ENCODE measurements around the gene MIDN.
"Not testable (repeated sequence)": the region's sequence is repeated elsewhere in the genome, so short reads cannot be mapped to it uniquely, and the experiment has no call there.

The MIDN gene

DNA sequence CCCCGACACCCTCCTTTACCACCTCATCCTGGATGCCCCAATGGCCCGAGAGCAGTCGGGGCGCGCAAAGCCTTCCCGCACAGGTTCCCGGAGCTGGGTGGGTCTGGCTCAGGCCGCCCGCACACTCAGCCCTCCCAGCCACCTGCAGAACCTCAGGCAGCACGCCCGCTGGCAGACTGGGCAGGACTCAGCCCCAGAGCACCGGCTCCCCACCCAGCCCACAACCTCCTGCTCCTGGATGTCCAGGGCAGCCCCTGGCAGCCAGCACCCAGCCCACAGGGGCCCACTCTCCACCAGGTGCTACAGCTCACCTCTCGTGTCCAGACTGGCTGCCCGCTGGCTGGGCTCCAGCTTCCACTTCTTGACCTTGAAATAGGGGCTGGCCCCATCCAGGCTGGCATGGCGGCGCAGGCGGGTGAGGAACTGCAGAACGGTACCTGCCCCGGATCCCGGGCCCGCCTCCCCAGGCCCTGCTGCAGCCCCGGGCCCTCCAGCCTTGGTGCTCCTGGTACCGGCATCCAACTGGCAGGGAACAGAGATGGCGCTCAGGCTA lies 15.2 kb upstream of the MIDN start:
- DNase-seq: no peak

DNA sequence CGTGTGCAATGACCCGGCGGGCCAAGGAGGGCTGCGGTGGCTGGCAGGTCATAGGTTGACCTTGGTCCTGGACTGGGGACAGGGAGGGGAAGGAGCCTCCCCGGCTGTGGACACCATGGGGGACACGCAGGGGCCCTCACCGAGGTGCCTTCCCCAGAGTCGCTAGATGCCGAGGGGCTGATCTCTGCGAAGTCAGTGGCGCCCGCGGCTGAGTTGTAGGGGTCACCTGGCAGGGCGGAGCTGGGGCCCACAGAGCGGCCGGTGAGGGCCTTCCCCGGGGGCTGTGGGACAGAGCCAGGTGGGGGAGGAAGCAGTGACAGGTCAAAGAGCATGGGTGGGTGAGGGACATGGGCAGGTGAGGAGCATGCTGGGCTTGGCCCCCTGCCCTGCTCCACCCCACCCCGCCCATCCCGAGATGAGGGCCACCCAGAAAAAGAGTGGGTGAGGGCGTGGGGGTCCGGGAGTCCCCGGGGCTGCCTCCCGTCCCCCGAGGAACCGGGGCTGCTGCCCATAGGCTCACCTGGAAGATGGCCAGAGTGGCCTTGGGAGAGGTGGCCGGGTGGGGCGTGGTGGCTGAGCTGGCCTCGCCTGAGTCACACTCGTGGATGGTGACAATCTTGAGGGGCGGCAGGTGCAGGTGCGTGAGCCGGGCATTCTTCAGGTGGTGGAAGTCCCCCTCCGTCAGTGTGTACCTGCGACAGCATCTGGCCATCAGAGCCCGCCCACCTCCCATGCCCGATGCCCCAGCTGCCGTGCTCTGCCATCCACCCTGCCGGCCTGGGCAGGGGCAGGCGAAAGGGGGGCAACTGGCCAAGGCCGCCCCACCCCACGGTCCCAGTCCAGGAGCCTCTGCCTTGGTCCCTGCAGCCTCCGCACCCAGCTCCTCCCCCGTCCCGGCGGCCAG lies 14.1 kb upstream of the MIDN start:
- no peak for DNase-seq

DNA sequence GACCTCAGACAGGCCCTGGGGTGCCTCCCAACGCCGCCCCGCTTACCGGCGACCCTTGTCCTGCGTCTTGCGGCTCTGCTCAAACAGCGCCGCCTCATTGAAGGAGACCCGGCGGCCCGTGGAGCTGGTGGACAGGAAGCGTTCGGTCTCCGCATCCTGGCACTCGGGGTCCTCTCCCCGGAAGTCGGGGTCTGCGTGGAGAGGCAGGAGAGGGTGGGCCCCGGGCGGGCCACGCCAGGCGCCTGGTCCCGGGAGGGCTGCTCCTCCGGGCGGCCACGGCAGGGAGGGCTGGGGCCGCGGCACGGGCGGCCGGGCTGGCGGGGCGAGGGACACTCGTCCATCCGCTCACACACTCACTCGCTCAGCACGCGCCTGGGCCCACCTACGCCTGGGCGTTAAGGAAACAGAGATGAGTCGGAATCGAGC lies 13.4 kb upstream of the MIDN start:
- DNase-seq: no peak

DNA sequence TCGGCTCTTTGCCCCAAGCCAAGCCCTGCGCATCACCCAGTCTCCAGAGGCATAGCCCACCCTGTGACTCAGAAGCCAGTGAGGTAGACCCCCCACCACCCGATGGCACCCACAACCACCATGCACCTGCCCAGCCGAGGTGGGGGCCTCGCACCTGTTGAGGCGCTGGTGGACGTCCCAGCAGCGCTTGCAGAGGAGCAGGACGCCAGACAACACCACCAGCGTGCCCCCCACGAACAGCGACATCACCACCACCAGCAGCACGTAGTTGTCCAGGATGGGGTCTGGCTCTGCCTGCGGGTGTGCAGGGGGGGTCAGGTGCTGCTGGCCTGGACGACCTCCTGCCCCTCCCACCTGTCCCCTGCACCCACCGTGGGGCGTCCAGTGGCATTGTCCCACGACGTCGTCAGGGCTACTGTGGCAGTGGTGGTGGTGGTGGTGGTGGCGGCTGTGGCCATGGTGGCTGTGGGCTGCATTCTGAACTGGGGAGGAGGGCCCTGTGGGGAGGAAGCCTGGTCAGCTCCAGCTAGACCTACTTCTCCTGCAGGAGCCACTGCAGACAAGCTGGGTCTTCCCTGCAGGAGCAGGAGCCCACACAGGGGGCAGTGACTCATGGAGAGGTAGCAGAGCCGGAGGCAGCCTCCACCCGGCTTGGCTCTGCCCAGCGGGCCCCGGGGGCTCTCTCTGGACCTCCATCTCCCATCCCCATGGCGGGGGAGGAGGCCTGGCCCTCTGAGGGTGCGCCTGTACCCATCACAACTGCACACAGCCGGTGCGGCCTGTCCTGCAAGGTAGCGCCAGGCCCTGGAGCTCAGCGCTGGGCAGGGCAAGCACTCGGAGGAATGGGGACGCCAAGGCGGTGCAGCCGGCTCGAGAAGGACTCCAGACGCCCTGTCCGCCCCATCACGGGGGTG lies 12.5 kb upstream of the MIDN start:
- no peak for DNase-seq

DNA sequence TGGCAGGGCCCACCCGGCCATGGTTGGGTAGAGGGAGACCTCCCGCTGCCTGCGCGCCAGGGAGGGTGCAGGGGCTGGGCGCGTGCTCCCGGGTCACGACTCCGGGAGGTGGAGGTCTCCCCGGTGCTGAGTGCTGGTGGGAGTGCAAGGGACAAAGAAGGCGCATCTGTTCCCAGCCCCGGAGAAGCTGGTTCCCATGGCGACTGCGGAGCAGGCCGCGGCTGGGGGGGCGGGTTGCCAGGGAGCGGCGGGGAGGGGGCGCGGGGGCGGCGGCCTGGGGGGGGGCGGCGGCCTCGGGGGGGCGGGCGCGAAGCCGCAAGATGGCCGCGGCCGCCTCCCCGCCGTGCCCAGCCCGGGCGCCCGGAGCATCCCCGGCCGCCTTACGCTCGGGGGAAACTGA lies 11.8 kb upstream of the MIDN start:
- DNase-seq: no peak

DNA sequence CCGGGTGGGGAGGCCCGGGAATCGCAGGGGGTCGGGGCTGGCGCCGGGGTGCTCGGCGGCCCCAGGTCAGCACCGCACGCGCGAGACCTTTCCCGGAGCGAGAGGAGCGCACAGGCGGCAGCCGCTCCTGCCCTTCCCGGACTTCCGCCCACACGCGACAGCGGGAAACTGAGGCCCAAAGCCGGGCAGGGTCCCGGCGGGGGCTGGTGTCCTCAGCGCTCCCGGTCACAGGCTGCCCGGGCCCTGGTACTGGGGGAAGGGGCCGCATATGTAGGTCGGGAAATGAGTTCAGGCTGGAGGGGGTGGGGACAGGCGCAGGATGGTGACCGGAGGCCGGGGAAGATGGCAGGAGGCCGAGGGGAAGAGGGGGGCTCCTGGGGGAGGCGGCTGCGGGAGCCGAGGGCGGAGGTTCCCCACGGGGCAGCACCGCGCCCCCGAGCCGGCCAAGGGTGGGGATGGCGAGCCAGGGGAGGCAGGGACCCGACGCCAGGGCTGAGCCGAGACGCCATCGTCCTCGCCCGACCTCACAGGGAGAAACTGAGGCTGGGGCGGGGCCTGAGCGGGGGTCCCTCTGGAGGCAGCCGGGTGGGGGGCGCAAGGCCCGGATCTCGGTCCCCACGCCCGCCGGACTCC lies 11.2 kb upstream of the MIDN start:
- no peak for DNase-seq

DNA sequence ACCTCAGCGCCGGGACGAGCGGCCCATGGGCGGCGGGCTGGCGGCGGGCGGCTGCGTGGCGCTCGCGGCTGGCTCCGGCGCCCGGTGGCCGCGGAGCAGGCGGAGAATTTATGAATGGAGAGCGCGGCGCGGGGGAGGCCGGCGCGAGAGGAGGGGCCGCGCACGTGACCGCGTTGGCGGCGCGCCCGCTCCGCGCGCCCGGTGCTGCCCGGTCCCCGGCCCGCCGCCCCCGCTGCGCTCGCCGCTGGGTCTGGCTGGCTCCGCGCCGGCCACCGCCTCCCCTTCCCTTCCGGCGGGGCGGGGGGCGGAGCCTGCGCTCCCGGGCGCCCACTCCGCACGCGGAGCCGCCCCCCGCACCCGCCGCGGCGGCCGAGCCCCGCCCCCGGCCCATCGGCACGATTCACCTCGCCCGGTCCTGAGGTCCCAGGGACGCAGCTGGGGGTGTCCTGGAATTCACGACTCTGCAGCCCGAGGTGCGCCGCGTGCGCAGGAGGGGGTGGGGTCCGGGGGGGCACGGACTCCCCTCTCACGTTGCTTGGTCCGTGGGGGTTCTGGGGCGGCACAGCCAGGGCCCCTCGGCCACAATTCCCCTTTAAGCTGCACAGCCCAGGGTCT lies 10.5 kb upstream of the MIDN start, which contains the start of gene CBARP:
Gene CBARP (minus strand): TSS at position 252 of the 615 bp plus-strand sequence. CDS start 1,905 bp downstream, outside the sequence.
- no peak for DNase-seq

DNA sequence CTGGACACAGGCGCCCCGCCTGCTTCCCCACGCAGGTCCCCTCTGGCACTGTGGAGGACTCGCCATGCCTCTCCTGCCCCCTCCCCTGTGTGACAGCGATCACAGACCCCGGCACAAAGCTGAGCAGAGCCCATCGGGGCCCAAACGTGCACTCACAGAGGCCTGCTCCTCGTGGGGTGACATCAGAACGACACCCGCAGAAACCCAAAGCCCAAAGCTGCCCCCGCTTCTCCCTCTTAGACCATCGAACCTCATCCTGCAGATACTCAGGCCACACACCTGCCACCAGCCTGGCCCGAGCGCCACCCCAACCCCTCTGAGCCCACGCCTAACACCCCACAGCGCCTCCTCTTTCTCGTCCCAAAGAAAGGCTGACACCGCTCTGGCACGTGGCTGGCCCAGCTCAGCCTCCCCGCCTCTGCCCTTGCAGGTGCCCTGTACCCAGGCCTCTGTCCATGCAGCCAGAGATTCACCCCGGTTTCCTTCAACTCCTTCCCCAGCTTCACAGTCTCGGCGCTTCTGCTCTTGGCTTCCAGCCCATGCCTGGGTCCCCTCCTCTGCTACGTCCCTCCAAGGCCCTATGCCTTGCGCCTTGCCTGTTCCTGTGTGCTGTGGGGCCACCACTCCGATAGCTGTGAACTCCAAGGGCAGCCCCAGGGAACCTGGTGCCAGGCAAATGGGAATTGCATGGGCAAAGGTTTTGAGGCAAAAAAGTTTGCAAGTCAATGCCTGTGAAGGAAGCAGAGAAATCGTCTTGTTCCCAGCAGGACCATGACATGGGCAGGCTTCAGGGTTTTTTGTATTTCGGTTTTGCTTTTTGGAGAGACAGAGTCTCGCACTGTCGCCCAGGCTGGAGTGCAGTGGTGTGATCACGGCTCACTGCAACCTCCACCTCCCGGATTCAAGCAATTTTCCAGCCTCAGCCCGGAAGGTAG lies 9.7 kb upstream of the MIDN start:
- no peak for DNase-seq

DNA sequence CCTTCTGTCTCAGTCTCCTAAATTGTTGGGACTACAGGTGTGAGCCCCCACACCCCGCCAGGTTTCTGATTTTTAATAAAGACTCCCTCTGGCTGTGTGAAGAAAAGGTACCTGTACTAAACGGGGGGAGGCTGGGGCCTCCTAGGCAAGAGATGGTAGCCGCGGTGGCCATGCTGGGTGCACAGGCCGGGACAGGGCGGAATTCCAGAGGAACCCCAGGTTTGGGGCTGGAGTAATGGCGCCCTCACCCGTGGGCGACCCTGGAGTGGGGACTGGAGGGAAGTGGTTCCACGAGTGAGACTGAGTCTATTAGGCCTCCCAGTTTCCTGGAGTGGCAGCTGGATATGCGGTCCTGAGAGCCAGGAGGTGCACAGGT lies 9.0 kb upstream of the MIDN start:
- DNase-seq: no peak

DNA sequence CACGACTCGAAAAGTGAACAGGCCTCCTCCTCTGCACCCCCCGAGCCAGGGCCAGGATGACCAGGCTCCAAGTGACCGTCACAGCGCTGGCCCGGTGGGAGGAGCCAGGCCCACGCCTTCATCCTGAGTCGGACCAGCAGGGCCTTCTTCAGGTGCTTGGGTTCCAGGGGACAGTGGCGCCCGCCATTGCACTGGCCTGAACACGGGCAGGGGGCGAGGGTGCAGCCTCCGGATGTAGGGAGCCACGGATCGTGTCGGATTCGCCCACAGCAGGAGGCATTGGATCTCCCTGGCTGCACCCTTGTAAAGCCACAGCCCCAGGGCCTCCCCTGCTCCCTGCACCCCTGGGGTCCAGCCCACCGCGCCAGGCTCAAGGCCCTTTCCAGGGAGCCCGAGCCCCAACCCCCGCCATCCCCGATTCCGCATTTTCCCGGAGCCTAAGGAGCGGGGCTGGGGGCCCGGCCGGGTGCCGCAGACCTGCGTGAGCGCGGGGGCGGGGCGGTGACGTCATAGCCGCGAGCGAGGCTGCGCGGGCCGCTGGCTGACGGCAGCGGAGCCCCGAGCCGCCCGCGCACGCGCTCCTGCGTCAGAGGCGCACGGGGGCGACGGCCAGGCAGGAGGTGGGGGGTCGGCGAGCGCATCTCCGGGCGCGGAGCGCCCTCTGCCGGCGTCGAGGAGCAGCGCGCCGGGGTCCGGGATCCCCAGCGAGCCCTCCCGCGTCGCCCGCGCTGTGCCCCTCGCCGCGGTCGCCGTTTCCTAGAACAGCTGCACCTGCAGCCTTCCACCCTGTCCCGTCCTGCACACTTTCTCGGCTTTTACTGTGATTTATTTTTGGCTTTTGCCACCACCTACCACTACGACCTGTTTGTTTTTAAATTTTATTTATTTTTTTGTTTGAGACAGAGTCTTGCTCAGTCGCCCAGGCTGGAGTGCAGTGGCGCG lies 8.3 kb upstream of the MIDN start:
- DNase-seq: peak; percentile 96

DNA sequence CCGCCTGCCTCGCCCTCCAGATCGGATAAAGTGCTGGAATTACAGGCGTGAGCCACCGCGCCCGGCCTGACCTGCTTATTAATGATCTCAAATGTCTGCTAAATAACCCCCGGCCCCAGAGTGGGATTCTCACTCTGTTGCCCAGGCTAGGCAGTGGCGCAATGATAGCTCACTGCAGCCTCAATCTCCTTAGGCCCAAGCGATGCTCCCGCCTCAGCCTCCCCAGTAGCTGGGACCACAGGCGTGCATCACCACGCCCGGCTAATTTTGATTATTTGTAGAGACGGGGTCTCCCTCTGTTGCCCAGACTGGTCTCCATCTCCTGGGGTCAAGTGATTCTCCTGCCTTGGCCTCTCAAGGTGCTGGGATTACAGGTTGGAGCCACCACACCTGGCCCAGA lies 7.5 kb upstream of the MIDN start:
- DNase-seq: no peak

DNA sequence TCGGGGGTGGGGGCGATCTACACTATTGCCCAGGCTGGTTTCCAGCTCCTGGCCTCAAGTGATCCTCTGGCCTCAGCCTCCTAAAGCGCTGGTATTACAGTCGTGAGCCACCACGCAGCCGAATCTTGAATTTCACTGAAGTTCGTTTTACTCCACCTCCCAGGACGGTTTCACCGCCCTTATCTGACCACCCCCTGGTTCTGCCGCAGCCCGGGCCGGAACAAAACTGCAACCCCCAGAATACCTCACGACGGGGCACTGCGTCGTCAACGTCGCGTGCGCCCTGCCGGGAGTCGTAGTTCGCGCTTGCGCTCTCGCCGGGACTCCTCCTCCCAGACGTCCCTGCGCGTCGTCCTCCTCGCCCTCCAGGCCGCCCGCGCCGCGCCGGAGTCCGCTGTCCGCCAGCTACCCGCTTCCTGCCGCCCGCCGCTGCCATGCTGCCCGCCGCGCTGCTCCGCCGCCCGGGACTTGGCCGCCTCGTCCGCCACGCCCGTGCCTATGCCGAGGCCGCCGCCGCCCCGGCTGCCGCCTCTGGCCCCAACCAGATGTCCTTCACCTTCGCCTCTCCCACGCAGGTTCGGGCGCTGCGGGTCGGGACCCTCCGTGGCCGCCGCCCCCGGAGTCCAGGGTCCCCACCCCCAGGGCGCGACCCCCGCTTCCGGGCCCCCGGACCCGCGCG lies 6.8 kb upstream of the MIDN start, which contains the start of gene ATP5F1D:
Gene ATP5F1D (plus strand): TSS at position 335 of the 679 bp plus-strand sequence. CDS start 100 bp downstream, at position 435.
- DNase-seq: peak; percentile 95

DNA sequence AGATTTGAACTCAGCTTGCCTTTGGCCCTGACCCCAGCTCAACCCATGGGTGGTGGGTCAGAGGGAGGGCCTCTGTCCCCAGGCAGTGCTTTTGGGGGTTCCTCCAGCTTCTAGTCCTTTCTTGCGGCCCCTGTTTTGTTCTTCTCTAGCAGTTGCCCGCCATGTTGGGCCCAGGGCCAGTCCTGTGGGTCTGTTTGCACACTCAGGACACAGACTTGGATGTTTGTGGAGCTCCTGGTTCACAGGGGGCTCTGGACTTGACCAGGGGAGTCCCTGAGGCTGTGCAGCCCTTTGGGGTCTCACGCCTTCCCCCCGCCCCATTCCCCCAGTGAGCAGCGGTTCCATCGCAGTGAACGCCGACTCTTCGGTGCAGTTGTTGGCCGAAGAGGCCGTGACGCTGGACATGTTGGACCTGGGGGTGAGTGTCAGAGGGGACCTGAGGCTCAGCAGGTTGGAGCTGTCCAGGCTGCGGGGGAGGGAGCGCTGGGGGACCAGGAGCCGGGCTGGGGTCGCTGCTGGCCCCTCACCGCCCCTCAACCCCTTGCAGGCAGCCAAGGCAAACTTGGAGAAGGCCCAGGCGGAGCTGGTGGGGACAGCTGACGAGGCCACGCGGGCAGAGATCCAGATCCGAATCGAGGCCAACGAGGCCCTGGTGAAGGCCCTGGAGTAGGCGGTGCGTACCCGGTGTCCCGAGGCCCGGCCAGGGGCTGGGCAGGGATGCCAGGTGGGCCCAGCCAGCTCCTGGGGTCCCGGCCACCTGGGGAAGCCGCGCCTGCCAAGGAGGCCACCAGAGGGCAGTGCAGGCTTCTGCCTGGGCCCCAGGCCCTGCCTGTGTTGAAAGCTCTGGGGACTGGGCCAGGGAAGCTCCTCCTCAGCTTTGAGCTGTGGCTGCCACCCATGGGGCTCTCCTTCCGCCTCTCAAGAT lies 4.4 kb upstream of the MIDN start:
- DNase-seq: peak; percentile 91

DNA sequence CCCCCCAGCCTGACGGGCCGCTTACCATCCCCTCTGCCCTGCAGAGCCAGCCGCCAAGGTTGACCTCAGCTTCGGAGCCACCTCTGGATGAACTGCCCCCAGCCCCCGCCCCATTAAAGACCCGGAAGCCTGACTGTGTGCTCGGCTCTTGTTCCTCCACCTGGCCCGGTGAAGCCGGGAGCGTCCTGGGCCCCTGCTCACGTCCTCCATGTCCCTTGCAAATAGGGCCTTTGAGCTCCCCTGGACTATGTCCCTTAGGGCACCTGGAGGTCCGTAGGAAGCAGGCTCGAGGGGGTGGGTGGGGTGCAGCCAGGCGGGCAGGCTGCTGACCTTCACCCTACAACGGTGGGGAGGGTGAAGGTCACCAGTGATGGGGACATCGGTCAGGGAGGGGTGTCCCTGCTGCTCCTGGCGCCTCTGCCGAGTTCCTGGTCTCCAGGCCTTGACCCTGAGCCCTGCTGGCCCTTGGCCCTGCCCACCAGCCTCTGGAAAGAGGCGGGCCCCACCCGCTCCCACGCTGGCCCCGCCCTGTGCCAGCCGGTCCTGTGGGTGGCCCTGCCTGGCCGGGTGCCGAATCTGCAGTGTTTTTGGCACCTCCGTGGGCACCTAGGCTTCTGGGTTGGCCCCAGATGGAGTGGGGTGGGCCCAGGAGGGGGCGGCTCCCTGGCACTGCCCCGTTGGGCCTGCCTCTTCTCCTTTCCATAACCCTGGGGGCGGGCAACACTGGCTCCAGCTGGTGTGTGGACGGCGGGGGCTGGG lies 3.5 kb upstream of the MIDN start:
- DNase-seq: no peak

DNA sequence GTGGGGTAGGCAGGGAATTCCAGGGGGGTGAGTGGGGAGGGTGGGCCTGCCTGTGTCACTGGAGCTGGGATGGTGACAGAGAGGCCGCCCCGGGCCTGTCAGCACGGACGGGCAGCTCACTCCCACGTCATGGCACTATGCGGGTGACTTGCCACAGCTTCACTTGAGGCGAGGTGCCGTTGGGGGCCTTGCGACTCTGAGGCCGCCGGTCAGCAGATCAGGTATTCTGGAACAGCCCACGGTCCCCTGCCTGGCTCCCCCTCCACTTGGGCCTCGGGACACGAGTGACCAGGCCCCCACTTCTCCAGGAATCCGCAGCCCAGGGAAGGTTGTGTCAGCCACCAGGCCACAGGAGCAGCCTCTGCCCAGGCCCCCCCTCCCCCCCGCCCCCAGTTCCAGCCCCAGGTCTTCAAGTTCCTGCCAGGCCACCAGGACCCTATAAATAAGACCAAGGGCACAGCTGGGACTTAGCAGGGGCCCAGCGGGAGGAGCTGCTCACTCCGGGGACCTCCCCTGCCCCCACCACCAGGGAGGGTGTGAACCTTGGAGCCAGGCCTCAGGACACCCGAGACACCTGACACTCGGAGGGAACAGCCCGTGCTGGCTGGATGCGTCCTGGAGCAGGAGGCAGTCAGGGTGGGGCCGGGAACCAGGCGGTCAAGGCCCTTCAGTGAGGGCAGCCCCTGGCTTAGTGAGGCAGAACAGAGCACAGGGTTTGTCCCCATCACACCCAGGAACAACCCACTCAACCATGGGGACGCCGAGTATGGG lies 2.7 kb upstream of the MIDN start:
- no peak for DNase-seq

DNA sequence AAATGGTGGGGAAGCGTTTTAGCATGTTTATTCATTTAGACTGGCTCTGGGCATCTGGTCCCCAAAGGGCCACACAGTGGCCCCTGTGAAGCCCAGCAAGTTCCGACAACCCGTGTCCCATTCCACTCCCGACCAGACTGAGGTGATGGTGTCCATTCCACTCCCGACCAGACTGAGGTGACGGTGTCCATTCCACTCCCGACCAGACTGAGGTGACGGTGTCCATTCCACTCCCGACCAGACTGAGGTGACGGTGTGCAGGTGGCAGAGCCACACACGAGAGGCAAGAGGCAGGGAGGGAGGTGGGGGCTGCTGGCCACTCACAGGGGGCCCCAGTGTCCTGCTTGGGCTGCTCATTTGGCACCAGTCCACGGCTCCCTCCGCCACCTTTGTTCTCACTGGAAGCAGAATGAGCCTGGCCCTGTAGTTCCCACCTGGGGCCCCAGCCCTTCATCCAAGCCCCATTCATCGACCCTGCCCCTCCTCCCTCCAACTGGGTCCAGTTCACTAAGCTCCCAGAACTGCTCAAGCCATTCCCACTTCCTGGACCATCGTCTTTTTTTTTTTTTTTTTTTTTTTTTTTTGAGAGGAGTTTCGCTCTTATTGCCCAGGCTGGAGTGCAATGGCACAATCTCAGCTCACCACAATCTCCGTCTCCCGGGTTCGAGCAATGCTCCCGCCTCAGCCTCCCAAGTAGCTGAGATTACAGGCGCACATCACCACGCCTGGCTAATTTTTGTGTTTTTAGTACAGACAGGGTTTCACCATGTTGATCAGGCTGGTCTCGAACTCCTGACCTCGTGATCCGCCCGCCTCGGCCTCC lies 1.9 kb upstream of the MIDN start:
- DNase-seq: not testable (repeated sequence)

Measured in stimulated activated CD8-positive, alpha-beta memory T cell treated with anti-CD3 and anti-CD28 coated beads, Interleukin-4, amount 100 ng/mL, for 48 hours (primary cell).